Bronchial epithelial cell (primary cell): ENCODE measurements around the gene CNKSR1. TPM values are rescaled to one million over a fixed set of nuclear protein-coding genes. Genes with fewer than 3 reads are reported as not detected.

Source experiments
- DNase-seq: peaks from one replicate; pipeline ENCODE4 v3.0.0-alpha.2; 2010; ENCODE audit warnings: low read depth
- FAIRE-seq: peaks from 2 replicates; lab custom pipeline; 2011; peaks lifted over from hg19 to GRCh38; lab: Jason Lieb, UNC
- H3K27me3 ChIP-seq: 2 replicates; pipeline ENCODE4 v1.5.1; 2011; ENCODE audit warnings: low read length; ENCODE audit not compliant: control insufficient read depth, insufficient read depth
- H3K36me3 ChIP-seq: 2 replicates; pipeline ENCODE4 v1.5.1; 2011; ENCODE audit warnings: low read length; ENCODE audit not compliant: control insufficient read depth, insufficient read depth
- H3K4me3 ChIP-seq: 2 replicates; pipeline ENCODE4 v1.5.1; 2011; ENCODE audit warnings: mild to moderate bottlenecking, low read depth, low read length, control low read depth
- CTCF ChIP-seq: IDR thresholded peaks from 2 replicates; pipeline ENCODE4 v1.5.1; 2011; ENCODE audit warnings: mild to moderate bottlenecking, moderate library complexity, low read length, control low read depth, inconsistent platforms; ENCODE audit not compliant: insufficient read depth, severe bottlenecking
- total RNA-seq: library from RNA; depleted of rRNA; stranded (reverse); fragments of >200 nt; gene quantifications from 2 replicates; pipeline ENCODE4 v1.2.1, GENCODE V29; 2014

The CNKSR1 gene
- total RNA-seq, 1 donor from 2014 or later: 15.8 TPM

GRCh38 chr1:26134466-26134865, 42.8 kb upstream of the CNKSR1 start:
- no peaks in the 10 kb centered on the region for H3K27me3 ChIP-seq
- no peaks in the 10 kb centered on the region for H3K36me3 ChIP-seq
- FAIRE-seq (no peak), DNase-seq (no peak)
- no peak overlapping the region for H3K4me3 ChIP-seq
- no peak for TF ChIP-seq CTCF

- H3K4me3 ChIP-seq: no peak overlapping the region
- no peak for TF ChIP-seq CTCF
- no peak for FAIRE-seq
- H3K27me3 ChIP-seq: no peaks in the 10 kb centered on the region
- DNase-seq: no peak
- H3K36me3 ChIP-seq: no peaks in the 10 kb centered on the region
Measured at GRCh38 chr1:26138974-26139558, 38.2 kb upstream of the CNKSR1 start.

- H3K36me3 ChIP-seq: no peaks in the 10 kb centered on the region
- TF ChIP-seq CTCF: no peak
- DNase-seq: no peak
- H3K27me3 ChIP-seq: no peaks in the 10 kb centered on the region
- no peak for FAIRE-seq
- H3K4me3 ChIP-seq: no peak overlapping the region
Measured at GRCh38 chr1:26142159-26142558, 35.1 kb upstream of the CNKSR1 start.

- H3K4me3 ChIP-seq: no peak overlapping the region
- no peaks in the 10 kb centered on the region for H3K27me3 ChIP-seq
- DNase-seq (peak; percentile 73), FAIRE-seq (peak; percentile 85)
- TF ChIP-seq CTCF: peak; percentile 84
- no peaks in the 10 kb centered on the region for H3K36me3 ChIP-seq
Measured at GRCh38 chr1:26145041-26145959, 32.0 kb upstream of the CNKSR1 start.

DNA sequence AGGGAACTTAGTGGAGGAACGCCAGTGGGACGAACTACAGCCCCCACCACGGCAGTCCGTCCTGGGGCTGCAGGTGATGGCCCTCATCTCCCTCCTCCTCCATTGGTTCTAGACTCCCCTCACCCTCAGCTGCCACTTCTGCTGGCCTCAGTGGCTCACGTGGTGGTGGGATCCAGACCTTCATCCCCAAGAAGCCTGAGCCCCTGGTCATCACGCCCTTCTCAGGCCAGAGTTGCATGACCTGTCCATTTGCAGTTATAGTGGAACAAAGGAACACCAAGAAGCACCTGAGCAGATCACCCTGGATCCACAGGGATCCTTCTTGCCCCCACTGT, 31.4 kb upstream of the CNKSR1 start:
- H3K4me3 ChIP-seq: no peak overlapping the region
- no peaks in the 10 kb centered on the region for H3K36me3 ChIP-seq
- DNase-seq: no peak
- H3K27me3 ChIP-seq: no peaks in the 10 kb centered on the region
- no peak for FAIRE-seq
- TF ChIP-seq CTCF: no peak
